ENCODE data around the gene CLINT1. TPM values are rescaled to one million over a fixed set of nuclear protein-coding genes. Genes with fewer than 3 reads are reported as not detected.

Gene CLINT1
- total and polyA plus RNA-seq, 8 donors: 24.7 to 196 (median 78.3) TPM

DNA sequence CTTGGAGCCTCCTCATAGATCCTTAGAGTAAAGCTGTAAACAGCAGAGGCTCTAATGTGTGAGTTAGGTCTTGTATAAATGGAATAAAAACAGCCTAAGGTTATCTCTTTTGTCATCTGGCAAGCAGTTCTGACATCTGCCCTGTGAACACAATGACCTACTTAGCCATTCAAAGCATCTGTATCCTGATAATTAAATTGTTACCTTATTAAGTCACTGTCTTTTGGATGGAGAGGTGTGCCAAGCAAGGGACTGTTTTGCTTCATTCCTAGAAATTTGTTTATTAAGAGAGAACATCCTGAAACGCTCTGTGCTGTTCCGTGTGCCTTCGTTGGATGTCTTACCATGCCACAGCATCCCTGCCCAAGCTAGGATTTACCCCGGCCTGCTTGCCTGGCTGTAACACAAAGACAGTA lies 113.9 kb downstream of the CLINT1 start:
- no peaks in the 10 kb centered on the region for H3K9me3 ChIP-seq
- peak overlapping the region in 1 of 5 donors; percentile 84 for H3K27ac ChIP-seq
- H3K4me1 ChIP-seq: peaks cover 8 to 31% (median 22%) of the 10 kb centered on the region in 4 donors
- no peaks in the 10 kb centered on the region for H3K27me3 ChIP-seq
- H3K36me3 ChIP-seq: peaks cover 0 to 2% (median 0%) of the 10 kb centered on the region in 4 donors
- DNase-seq: no peak
- intact Hi-C loops (cut with DNase I; ENCODE audit: low total_unique reads): no loop called here
- peak overlapping the region; percentile 75 to 93 (median 90) for H3K4me3 ChIP-seq
- WGBS, 5 donors: 76 to 92% (median 83%) methylated on average over 4 of the region's 4 CpGs
- TF ChIP-seq POLR2AphosphoS5 (IDR thresholded peaks at IDR 0.05): no peak
- TF ChIP-seq POLR2A (IDR thresholded peaks at IDR 0.05): no peak
- TF ChIP-seq CTCF (IDR thresholded peaks at IDR 0.05): no peak
- no peak for TF ChIP-seq EP300 (IDR thresholded peaks at IDR 0.05)

DNA sequence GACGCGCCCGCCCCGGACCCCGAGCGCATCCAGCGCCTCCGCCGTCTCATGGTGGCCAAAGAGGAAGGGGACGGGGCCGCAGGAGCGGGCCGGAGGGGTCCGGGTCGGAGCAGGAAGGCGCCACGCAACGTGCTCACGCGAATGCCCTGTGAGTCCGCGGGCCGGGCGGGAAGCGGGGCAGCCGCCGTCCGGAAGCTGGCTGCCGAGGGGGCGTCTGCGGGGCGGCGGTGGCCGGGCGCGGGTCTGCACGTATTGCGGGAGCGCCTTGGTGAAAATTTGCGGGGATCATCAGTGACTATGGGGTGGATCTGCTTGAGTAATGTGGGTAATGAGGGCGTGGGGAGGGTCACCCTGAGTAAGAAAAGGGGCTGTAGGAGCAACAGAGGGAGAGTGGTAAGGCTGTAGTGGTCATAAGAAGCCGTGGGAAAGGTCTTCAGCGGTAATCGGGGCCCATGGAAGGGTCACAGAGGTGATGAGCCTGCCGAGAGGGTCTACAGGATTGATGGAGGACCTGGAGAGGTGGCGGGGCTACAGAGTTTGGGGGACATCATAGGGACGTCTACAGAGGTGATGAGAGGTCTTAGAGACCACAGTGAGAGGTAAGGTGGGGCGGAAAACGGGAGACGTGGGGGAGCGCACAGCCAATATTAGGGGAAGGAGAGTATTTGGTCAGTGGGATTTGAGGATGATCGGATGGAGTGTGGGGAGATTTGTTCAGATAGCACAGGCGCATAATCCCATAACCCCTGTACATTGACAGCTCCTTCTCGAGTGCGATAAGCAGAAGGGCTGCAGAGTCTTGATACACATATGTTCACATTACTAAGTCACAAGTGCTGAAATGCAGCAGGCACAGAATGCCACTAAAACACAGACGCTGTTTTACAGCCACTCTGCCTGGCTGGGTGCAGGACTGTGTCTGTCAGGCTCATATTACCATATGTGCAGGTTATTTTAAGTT lies 114.6 kb downstream of the CLINT1 start:
- peak overlapping the region in 3 of 5 donors; percentile 72 to 84 (median 82) for H3K27ac ChIP-seq
- H3K4me3 ChIP-seq: peak overlapping the region; percentile 75 to 93 (median 90)
- H3K4me1 ChIP-seq: peaks cover 8 to 31% (median 22%) of the 10 kb centered on the region in 4 donors
- TF ChIP-seq POLR2AphosphoS5 (IDR thresholded peaks at IDR 0.05): no peak
- TF ChIP-seq EP300 (IDR thresholded peaks at IDR 0.05): no peak
- TF ChIP-seq POLR2A (IDR thresholded peaks at IDR 0.05): no peak
- no peak for TF ChIP-seq CTCF (IDR thresholded peaks at IDR 0.05)
- H3K9me3 ChIP-seq: no peaks in the 10 kb centered on the region
- H3K36me3 ChIP-seq: peaks cover 0 to 9% (median 6%) of the 10 kb centered on the region in 4 donors
- WGBS, 5 donors: 2 to 6% (median 4%) methylated on average over 25 to 56 of the region's 56 CpGs
- no peaks in the 10 kb centered on the region for H3K27me3 ChIP-seq
- intact Hi-C loops (cut with DNase I; ENCODE audit: low total_unique reads): no loop called here
- DNase-seq: peak in 1 of 2 donors; percentile 58

GRCh38 chr5:157743163-157744050 lies 115.5 kb downstream of the CLINT1 start, which contains the start of gene LSM11:
TSS of gene LSM11 (plus strand) at chr5:157743712. CDS start at chr5:157743751, 39 bp downstream.
- Histone ChIP-seq H3K27me3 (no peaks in the 10 kb centered on the region), H3K27ac (peak within 1 kb of the TSS in 4 of 5 donors; percentile 72 to 84 (median 78)), H3K4me3 (peak within 1 kb of the TSS; percentile 75 to 93 (median 90)), H3K4me1 (peaks cover 8 to 31% (median 22%) of the 10 kb centered on the region in 4 donors), H3K36me3 (peaks cover 0 to 19% (median 15%) of the 10 kb centered on the region in 4 donors), H3K9me3 (no peaks in the 10 kb centered on the region)
- TF ChIP-seq POLR2AphosphoS5 (IDR thresholded peaks at IDR 0.05): peak in 2 of 3 donors; percentile 32 to 71
- TF ChIP-seq CTCF (IDR thresholded peaks at IDR 0.05): peak in 5 of 7 experiments; percentile 93 to 100 (median 100)
- no peak for TF ChIP-seq POLR2A (IDR thresholded peaks at IDR 0.05)
- 0 to 1% (median 0%) methylated on average over 10 to 79 of the region's 79 CpGs for WGBS, 5 donors
- DNase-seq: peak; percentile 95 to 96
- intact Hi-C loops (cut with DNase I; ENCODE audit: low total_unique reads): no loop called here

DNA sequence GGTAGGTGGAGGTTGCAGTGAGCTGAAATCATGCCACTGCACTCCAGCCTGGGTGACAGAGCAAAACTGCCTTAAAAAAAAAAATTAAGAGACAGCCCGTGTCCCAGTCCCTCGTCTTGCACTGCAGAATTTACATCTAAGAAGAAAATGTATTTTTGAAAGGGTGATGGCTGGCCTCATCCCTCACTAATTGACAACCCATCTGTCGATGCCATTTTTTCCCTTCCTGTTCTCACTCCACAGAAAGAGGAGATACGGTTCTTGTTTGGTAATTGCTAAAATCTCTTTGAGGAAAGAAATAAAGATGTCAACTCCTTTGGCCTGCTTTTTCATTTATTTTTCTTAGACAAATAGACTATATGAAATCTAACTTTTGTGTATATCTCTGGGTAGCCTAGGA lies 117.8 kb downstream of the CLINT1 start:
- DNase-seq: no peak
- no peaks in the 10 kb centered on the region for H3K9me3 ChIP-seq
- H3K27me3 ChIP-seq: no peaks in the 10 kb centered on the region
- H3K27ac ChIP-seq: no peak overlapping the region
- no peak overlapping the region for H3K4me3 ChIP-seq
- WGBS, 5 donors: 74 to 86% (median 80%) methylated on average over 4 of the region's 4 CpGs
- no peak for TF ChIP-seq EP300 (IDR thresholded peaks at IDR 0.05)
- no peak for TF ChIP-seq POLR2A (IDR thresholded peaks at IDR 0.05)
- TF ChIP-seq POLR2AphosphoS5 (IDR thresholded peaks at IDR 0.05): no peak
- no peak for TF ChIP-seq CTCF (IDR thresholded peaks at IDR 0.05)
- peaks cover 8 to 27% (median 22%) of the 10 kb centered on the region in 4 donors for H3K4me1 ChIP-seq
- H3K36me3 ChIP-seq: peaks cover 0 to 41% (median 38%) of the 10 kb centered on the region in 4 donors
- intact Hi-C loops (cut with DNase I; ENCODE audit: low total_unique reads): no loop called here

Measured in stomach (tissue), 9 donors.